Activated CD8-positive, alpha-beta memory T cell treated with anti-CD3 and anti-CD28 coated beads, Interleukin-2, amount 50 U/mL, for 24 hours (primary cell): ENCODE measurements around the gene BGLAP.

Experiments used
- DNase-seq: peaks from one replicate; pipeline ENCODE4 v3.0.0-alpha.2; 2020; ENCODE audit errors: extremely low read depth

BGLAP gene

DNA sequence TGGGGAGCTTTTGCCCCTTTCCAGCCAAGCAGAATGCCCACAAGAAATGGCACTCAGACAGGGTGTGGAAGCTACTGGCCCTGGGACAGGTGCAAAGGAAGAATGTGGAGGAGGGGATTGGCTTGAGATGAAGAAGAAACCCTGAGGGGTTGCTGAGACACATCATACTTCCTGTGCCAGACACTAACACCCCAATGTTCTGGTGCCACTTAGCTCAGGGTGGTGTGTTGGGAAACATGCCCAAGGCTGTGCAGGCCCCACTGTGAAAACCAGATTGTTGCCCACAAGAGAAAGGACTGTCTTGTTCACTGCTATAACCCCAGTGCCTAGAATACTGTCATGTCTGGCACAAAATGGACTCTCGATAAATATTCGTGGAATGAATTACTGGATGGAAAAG, 15.7 kb downstream of the BGLAP start:
- no peak for DNase-seq

DNA sequence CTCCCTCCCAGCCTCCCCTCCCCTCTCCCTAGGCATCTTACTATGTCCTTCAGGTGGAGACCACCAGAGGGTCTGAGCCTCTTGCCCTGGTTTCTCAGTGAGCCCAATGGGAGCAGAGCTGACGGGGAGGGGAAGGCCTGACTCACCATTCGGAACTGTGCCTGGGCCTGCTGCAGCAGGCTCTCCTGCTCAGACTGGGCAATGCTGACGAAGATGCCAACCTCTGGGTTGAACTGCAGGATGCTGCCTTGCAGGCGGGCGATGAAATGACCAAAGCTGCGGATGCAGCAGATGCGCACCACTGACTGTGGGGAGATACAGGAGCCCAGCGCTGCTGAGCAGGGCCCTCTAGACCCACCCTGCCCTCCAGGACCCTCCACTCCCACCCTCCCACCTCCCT, 16.9 kb downstream of the BGLAP start:
- no peak for DNase-seq

DNA sequence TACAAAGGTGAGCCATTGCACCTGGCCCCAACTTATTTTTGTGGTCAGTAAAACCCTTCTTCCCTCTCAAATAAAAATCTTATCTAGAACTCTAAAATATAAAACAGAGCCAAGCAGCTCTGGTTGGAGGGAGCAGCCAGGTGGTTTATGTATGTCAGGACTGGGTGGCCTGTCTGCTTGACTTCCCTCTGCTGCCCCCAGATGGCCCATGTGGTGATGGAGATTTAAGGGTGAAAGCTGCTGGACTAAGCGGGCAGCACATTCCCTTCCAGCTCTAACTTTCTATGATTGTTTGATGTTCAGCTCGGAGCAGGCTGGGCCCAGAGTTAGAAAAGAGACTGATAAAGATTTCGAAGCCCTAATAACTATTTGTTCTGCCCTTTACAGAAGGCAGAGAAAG, 17.8 kb downstream of the BGLAP start:
- no peak for DNase-seq

DNA sequence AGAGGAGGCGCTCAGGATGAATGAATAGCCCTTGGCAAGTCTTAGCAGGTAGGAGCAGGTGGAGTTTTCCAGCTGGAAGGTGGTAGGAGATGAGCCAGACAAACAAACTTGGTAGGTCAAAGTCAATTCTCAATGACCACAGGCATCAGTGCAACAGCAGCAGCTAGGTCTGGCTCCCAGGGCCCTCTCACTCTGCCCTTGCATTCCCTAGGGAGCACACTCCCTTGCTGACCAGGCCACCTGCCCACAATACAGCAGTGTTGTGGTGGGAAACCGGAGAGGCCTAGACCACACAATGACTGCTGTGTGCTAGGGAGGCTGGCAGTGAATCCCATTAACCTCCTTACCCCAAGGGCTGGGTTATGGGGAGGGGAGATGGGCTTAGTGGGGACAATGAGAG, 18.9 kb downstream of the BGLAP start:
- no peak for DNase-seq

DNA sequence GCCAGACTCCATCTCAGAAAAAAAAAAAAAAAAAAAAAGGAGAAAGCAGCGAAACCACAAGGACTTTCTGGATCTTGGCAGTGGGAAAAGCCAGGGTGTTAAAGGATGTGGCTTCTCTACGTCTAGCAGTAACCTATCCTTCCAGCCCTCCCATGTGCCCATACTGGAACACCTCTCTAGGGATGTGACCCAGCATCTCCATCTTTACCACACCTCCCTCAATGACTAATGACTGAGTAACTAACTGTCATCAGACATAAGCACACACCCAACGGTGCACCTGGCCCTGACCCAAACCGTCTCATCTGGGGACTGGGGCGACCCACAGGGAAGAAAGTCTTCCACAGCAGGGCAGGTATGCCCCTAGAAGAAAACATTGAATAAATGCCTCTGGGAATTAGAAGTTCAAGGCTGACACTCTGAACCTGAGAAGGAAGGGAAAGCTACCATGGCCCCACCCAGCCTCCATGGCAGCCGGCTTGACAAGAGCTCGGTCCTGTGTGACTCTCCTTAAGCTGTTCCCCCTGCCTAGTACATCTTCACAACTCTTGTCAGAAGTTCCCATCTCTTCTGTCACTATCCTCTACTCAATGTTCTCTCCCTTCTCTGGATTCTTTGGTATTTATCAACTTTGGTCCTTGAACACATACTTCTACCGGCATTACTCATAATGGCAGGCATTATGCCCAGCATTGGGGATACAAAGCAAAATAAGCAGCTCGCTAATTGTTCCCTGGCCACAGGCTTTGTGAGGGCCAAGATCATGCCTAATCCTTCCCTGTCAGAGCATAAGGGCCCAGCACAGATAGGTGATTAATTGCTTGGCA, 20.7 kb downstream of the BGLAP start:
- no peak for DNase-seq

DNA sequence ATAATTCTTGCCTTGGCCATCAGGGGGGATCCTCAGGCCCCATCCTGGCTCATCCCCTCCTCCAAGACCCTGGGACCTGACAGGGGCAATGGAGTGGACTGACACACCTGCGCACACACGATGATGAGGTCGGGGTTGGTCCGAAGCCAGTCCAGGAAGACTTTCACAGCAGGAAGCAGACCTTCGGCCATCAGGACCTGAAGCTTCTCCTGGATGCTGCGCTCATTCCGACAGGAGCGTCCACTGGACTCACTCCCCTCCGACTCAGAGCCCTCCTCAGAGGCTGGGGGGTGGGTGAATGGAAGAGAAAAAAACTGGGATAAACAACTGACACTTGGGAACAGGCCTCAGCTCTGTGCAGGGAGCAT, 21.3 kb downstream of the BGLAP start:
- no peak for DNase-seq

DNA sequence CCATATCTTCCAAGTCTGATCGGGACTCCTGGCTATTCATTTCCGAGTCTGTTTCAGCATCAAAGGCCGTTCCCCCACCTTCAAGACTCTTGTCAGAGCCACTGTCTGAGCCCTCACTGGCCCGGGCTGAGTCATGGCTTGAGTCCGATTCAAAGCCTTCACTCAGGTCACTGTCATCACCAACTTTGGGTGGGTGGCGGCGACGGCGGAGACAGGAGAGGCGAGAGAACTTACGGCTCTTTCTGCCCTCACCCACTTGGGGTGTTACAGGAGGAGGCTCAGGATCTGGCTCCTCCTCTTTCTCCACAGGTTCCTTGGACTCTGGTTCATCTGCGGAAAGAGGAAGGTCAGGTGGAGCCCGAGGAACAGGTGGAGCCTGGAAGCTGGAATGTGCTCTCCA, 24.1 kb downstream of the BGLAP start:
- no peak for DNase-seq

DNA sequence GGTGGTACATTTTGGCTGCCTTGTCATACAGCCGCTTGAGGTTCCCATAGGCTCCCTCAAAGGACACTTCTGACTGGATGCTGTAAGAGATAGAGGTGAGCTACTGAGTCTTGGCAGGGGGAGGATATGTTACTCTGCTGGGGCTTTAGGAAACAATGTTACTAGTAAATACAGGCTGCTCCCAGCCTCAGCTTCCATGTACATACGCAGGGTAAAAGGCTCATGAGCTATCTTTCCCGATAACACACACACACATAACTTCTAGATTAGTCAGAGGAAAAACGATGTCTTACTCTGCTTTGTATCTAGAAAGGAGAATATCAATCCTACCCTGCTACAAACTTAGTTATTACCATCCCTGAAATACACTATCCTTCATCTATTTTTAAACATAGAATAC, 26.4 kb downstream of the BGLAP start:
- no peak for DNase-seq

DNA sequence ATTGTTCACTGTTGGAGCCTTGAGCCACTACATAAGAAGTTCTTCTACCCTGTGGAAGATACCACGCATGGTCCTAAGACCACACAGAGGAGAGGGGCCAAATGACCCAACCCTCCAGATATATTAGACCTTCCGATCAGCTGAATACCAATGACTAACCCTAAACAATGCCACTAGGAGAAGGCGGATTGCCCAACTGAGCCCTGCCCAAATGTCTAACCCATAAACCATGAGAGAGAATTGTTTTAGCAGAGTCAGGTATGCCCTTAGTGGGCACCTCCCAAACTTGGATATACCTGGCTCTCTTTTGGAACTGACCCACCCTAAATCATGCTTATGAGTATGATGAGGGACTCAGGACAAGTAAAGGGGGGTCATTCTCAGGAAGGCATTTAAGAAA, 28.3 kb downstream of the BGLAP start:
- no peak for DNase-seq

DNA sequence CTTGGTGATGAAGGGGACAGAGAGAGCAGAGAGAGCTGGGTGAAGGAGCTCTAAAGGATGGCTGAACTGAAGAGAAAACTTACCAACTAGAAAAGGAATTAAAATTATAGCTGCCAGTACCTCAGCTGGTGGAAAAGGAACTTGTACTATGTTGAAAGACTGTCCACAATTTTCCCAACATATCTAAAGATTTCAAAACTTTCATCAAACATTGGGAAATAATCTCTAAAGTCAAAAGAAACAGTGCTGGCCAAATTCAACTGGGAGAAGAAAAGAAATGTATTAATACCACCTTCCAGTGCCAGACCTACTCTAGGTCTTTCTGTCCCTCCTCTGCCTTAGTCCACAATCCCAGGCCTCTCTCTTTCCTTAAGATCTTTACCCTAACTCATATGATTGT, 34.5 kb downstream of the BGLAP start:
- DNase-seq: no peak

DNA sequence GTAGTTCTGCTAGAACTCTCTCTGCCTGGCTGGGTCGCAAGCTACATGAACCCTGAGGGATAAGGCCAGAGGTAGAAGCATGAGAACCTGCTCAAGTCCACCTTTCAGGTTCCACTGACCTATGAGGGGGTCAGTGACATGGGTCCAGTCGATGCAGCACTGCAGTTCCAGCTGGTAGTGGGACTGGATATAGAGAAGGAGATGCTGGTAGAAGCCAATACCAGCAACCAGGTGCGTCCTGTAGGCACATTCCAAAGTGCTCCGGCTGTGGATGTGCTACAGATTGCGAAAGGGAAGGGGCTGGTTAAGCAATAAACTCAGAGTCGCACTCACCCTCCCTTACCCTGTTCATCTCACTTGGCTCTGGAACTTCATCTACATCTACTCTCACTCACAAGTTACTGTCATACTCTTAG, 35.0 kb downstream of the BGLAP start:
- no peak for DNase-seq

DNA sequence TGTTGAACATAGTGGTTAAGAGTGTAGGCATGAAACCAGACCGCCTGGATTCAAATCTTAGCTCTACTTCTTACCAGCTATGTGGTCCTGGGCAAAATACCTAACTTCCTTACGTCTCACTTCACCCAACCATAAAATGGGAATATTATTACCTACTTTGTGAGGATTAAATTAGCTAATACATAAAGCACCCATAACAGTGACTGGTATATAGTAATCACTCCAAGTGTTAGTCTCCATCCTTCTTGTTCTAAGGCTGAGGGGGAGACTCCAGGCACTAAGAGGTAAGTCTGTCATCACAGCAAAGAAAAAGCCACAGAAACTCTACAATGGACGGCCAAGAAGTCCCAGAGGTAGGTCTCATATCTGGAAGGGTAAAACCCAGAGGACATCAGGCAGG, 37.9 kb downstream of the BGLAP start:
- DNase-seq: no peak

DNA sequence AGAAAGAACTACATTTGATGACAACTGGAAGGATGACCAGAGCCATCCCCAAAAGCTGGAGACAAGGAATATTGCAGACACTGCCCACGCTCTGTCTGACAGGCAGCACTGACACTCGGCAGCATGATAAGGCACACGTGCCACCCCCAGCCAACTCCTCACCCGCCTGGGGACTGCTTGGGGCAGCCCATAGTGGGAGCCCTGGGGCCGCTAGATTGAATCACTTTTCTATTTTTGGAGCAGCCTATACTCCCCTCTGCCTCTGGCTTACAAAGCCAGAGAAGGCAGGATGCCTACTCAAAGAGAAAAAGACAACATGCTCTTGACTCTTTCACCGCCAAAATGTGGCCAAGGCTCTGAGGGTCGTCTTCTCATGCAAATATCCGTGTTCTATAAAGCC, 39.3 kb downstream of the BGLAP start:
- DNase-seq: peak; percentile 36

DNA sequence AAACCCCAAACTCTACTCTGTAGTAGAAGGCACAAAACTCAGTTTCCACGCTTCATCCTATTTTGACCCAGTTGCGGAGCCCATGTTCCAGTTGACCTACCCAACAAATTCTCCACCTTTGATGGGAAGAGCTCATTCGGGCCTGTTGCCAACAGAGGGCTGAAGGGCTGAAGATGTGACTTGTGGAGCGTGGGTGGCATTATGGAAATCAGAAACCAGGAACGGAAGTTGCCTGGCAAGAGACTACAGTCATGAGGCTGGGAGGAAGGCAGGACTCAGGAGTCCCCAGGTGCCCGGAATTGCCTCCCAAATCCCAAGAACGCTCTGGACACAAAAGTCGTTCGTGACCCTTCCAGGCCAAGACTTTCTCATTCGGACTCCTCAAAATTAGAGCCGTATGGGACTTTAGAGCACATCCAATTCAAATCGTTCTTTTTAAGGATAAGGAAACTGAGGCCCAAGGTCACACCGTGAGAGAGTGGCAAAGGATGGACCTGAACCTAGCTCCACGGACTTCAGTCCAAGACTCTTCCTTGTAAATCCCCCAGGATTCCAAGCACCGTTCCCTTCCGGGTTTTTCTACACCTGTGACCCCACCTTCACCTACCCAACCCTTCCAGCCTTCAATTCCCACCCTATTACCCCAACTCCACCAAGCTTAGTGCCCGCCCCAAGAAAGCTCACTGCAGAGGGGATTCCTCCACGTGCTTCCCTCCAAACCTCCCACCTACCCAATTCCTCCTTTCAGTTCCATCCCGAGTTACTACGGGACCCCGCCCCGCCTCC, 39.9 kb downstream of the BGLAP start:
- no peak for DNase-seq

DNA sequence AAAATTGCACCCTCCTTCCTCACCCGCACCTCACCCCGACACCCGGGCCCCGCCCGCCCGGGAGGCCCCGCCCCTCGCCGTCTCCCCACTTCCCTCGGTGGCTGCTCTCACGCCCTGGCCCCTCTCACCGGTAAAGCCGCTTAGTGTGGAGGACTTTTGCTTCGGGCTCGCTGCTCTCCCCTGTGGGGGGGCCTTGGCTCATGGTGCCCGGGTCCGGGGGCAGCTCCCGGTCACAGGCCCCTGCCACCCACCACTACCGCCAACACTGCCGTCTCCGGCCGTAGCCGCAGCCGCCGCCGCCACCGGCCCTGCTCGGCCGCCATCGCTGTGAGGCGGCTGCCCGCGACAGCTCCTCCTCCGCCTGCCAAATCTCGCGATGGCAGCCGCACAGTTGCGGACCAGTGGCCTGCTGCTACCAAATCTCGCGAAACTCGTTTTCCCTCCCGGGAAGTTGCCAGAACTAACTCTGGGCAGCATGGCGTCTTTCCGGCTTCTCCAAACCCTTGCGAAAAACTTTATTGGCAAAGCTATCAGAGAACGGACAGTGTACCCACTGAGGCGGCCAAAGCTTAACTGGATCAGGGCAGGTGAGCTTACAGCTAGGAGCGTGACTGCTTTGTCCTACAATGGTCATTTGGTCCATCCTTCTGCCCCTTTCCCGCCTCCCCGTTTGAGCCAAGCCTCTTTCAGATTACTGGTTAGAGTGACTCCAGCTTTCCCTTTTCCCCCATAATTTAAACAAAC, 40.7 kb downstream of the BGLAP start, which contains the start of gene SMG5:
Gene SMG5, minus strand, starts transcription at position 347 of the 744 bp plus-strand sequence. Its CDS starts 145 bp downstream, at position 202.
- peak; percentile 90 for DNase-seq

DNA sequence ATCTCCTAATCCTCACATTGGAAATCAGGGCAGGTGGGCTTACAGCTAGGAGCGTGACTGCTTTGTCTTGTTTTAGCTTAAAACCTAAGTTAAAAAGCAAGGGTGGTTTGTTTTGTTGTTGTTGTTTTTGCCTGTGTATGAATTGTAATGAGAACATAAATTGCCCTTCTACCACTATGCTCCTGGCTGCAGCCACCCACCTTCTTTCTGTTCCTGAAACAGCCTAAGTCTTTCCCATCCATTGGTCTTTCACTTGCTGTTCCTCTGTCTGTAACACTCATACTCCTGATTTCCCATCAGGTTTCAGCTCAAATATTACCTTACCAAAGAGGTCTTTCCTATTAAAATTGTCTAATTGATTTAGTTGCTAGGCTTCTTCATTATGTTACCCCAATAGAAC, 41.5 kb downstream of the BGLAP start:
- no peak for DNase-seq

DNA sequence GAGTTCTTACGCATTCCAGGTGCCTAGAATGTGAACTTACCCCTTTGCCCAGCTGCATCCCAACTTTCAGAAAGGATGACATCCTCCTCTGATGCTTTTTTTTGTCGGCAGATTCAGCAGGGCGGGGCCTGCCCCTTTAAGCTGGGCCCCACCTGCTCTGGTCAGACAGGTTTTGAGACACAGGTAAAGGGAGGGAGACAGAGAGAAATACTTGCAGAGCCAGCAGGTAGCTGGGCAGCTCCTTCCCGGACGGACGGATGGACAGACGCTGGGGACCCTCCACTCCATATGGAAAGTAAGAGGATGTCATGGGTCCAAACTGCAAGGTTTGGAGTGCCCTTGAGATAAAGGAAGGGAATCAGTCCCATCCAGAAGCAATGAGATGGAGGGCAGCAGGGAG, 42.1 kb downstream of the BGLAP start, which contains the start of gene TMEM79:
Gene TMEM79, plus strand, starts transcription at position 214 of the 400 bp plus-strand sequence. CDS start 902 bp downstream, outside the sequence.
- no peak for DNase-seq

DNA sequence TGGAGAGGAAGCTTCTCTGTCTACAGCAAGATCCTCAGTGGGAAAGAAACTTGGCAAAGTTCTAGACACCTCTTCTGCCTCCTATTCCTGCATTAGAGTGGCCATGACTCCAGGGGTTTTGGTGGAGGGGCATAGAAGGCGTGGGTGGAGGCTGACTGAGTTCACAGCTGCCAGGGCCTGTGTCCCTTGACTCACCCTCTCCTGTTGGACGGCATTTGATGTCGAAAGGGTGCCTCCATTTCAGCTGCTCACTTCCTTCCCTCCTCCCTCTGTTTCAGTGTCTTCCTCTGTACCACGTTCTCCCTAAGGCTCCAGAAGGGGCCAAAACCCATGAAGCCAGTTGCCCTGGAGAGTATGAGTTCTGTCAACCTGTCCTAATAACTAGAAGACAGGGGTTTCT, 42.8 kb downstream of the BGLAP start:
- no peak for DNase-seq

DNA sequence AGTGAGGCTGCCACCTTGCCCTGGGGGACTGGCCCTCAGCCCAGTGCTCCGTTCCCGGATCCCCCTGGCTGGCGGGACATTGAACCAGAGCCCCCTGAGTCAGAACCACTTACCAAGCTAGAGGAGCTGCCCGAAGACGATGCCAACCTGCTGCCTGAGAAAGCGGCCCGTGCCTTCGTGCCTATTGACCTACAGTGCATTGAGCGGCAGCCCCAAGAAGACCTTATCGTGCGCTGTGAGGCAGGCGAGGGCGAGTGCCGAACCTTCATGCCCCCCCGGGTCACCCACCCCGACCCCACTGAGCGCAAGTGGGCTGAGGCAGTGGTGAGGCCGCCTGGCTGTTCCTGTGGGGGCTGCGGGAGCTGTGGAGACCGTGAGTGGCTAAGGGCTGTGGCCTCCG, 43.5 kb downstream of the BGLAP start:
- DNase-seq: no peak

DNA sequence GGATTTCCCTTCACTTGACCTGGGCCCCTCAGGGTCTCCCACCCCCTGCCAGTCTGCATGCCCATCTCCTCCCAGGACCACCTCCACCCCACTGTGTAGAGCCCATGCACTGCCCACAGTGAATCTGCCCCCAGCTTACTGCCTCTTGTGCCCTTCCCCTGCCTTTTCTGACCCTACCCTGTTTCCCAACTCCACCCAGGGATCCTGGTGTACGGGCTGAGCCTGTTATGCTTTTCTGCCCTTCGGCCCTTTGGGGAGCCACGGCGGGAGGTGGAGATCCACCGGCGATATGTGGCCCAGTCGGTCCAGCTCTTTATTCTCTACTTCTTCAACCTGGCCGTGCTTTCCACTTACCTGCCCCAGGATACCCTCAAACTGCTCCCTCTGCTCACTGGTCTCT, 44.1 kb downstream of the BGLAP start:
- DNase-seq: no peak

DNA sequence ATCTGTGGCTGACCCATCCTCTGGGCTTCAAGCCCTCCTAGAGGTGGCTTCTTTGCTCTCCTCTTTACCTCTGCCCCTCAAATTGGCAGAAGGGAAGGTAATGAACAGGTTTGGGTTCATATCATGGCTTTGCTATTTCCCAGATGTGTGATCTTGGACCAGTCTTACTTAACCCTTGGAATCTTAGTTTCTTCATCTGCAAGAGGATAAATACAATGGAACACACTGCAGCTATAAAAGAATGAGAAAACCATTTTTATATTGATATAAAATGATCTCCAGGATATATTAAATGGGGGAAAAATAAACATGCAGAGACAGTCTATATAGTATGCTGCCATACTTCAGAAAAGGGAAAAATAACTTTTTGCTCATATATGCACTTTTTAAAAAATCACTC, 47.9 kb downstream of the BGLAP start:
- DNase-seq: no peak
